HepG2 (cell line): Measurements from ENCODE around the gene GSC2. TPM values are rescaled to one million over a fixed set of nuclear protein-coding genes. Genes with fewer than 3 reads are reported as not detected.

Experiments used
- EEA1 ChIP-seq: sonication (generic); formaldehyde crosslinking; IDR thresholded peaks from 2 replicates; pipeline ENCODE4 v1.5.1; 2020; ENCODE audit warnings: mild to moderate bottlenecking, missing genetic modification reagents, borderline replicate concordance
- HNRNPLL ChIP-seq: fragments of 200-400 bp; formaldehyde crosslinking; IDR thresholded peaks from 2 replicates; pipeline ENCODE4 v1.6.1; 2017; ENCODE audit warnings: mild to moderate bottlenecking, low read depth, low read length; ENCODE audit not compliant: poor library complexity, severe bottlenecking
- IKZF4 ChIP-seq: sonication (generic); formaldehyde crosslinking; IDR thresholded peaks from 2 replicates; pipeline ENCODE4 v1.5.1; 2020; ENCODE audit warnings: borderline replicate concordance, mild to moderate bottlenecking, low read depth, missing genetic modification reagents; ENCODE audit errors: not compliant biosample characterization
- MXD4 ChIP-seq: IDR thresholded peaks from 2 replicates; pipeline ENCODE4 v1.6.1; 2016; ENCODE audit warnings: mild to moderate bottlenecking, missing biosample characterization, missing genetic modification reagents
- ZBTB4 ChIP-seq: sonication (generic); formaldehyde crosslinking; IDR thresholded peaks from 2 replicates; pipeline ENCODE4 v1.4.0; 2020; ENCODE audit warnings: missing genetic modification reagents, mild to moderate bottlenecking, borderline replicate concordance
- ZNF235 ChIP-seq: sonication (generic); formaldehyde crosslinking; IDR thresholded peaks from 2 replicates; pipeline ENCODE4 v1.8.1; 2023; ENCODE audit warnings: mild to moderate bottlenecking, missing genetic modification reagents, borderline replicate concordance
- ZNF281 ChIP-seq: sonication (generic); formaldehyde crosslinking; IDR thresholded peaks from 2 replicates; pipeline ENCODE4 v1.4.0; 2020; ENCODE audit warnings: missing genetic modification reagents, borderline replicate concordance
- ZNF484 ChIP-seq: sonication (generic); formaldehyde crosslinking; IDR thresholded peaks from 2 replicates; pipeline ENCODE4 v1.5.1; 2020; ENCODE audit warnings: mild to moderate bottlenecking, low read depth, missing genetic modification reagents, borderline replicate concordance
- ZNF609 ChIP-seq: sonication (generic); formaldehyde crosslinking; IDR thresholded peaks from 2 replicates; pipeline ENCODE4 v1.4.0; 2020; ENCODE audit warnings: mild to moderate bottlenecking, missing genetic modification reagents, borderline replicate concordance
- ZNF687 ChIP-seq: sonication (generic); formaldehyde crosslinking; IDR thresholded peaks from 2 replicates; pipeline ENCODE4 v1.5.1; 2020; ENCODE audit warnings: mild to moderate bottlenecking, missing genetic modification reagents, moderate library complexity
- ZNF788 ChIP-seq: sonication (generic); formaldehyde crosslinking; IDR thresholded peaks from 2 replicates; pipeline ENCODE4 v1.5.0; 2020; ENCODE audit warnings: mild to moderate bottlenecking, missing genetic modification reagents, borderline replicate concordance
- polyA plus RNA-seq, 8 experiments: library from polyadenylated mRNA; depleted of rRNA in 3 of 8; stranded (reverse) in 7 of 8; unstranded in 1 of 8; fragments of >200 nt; fragmentation: Illumina TruSeq in 4 of 8; extraction: Trizol in 4 of 8; gene quantifications; 2 replicates each; pipeline versions ENCODE4 v1.2.1 to v1.2.3, GENCODE V29; 2011 to 2016; ENCODE audit warnings: low read depth in 4 of 8, missing spikeins in 1 of 8, mixed read lengths in 1 of 8; ENCODE audit not compliant: insufficient read depth in 1 of 8
- total RNA-seq, 5 experiments: library from RNA; depleted of rRNA; stranded (reverse); fragments of >200 nt; fragmentation: Illumina TruSeq; extraction: Trizol; gene quantifications; 2 replicates each; pipeline ENCODE4 v1.2.3, GENCODE V29; 2016; ENCODE audit warnings: low read depth in 1 of 5

Gene GSC2
- total and polyA plus RNA-seq, 2 of the 13 experiments (the other 11 are each of a cell fraction or from before 2014, with no cell fraction given): not detected

GRCh38 chr22:19121631-19122142, 28.4 kb downstream of the GSC2 start (continued):
- peak; percentile 26; the same call in 1 of the 2 replicates for TF ChIP-seq ZNF609 (CRISPR knock-in tag)
- 0 out of 2 replicates have a peak, but pooled peaks have one; percentile 10 for TF ChIP-seq ZNF281
- TF ChIP-seq ZNF484 (CRISPR knock-in tag): no peak
- TF ChIP-seq ZNF788 (CRISPR knock-in tag): no peak; the same call in 1 of the 2 replicates
- TF ChIP-seq ZNF235 (CRISPR knock-in tag): no peak
- TF ChIP-seq HNRNPLL: peak; percentile 99
- peak; percentile 9; the same call in 1 of the 2 replicates for TF ChIP-seq MXD4
- 0 out of 2 replicates have a peak, but pooled peaks have one; percentile 29 for TF ChIP-seq ZBTB4
- 0 out of 2 replicates have a peak, but pooled peaks have one; percentile 29 for TF ChIP-seq EEA1
- peak; percentile 55 for TF ChIP-seq ZNF687 (CRISPR knock-in tag)
- TF ChIP-seq IKZF4 (CRISPR knock-in tag): peak; percentile 37
